Measurements from ENCODE around the gene SRD5A2.

Gene SRD5A2

DNA sequence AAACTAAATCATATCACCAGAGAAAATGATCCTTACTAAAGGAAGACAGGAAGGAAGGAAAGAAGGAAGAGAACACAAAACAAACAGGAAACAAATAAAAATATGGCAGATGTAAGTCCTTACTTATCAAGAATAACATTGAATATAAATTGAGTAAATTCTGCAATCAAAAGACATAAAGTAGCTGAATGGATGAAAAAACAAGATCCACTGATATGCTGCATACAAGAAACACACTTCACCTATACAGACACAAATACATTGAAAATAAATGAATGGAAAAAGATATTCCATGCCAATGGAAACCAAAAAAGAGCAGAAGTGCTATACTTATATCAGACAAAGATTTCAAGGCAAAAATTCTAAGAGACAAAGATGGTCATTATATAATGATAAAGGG is 18.0 kb upstream of the SRD5A2 start:
- TF ChIP-seq ZNF155 (tag by site-specific recombination; IDR thresholded peaks at IDR 0.05) (no peak), IKZF3 (tag by site-specific recombination; IDR thresholded peaks at IDR 0.05) (no peak), ZNF629 (tag by site-specific recombination; IDR thresholded peaks at IDR 0.05) (no peak), OVOL3 (tag by site-specific recombination; IDR thresholded peaks at IDR 0.05) (no peak), ZNF223 (tag by site-specific recombination; IDR thresholded peaks at IDR 0.05) (no peak), ZNF76 (tag by site-specific recombination; IDR thresholded peaks at IDR 0.05; ENCODE audit: borderline replicate concordance, low read depth) (no peak), SETDB1 (IDR thresholded peaks at IDR 0.05; ENCODE audit: insufficient read length, low read length) (peak; percentile 92), ZBTB1 (tag by site-specific recombination; IDR thresholded peaks at IDR 0.05) (no peak), TRIM28 (IDR thresholded peaks at IDR 0.05; ENCODE audit: borderline replicate concordance, low read length) (0 out of 2 replicates have a peak, but pooled peaks have one; percentile 32)
- TF ChIP-seq, protein P1, sequence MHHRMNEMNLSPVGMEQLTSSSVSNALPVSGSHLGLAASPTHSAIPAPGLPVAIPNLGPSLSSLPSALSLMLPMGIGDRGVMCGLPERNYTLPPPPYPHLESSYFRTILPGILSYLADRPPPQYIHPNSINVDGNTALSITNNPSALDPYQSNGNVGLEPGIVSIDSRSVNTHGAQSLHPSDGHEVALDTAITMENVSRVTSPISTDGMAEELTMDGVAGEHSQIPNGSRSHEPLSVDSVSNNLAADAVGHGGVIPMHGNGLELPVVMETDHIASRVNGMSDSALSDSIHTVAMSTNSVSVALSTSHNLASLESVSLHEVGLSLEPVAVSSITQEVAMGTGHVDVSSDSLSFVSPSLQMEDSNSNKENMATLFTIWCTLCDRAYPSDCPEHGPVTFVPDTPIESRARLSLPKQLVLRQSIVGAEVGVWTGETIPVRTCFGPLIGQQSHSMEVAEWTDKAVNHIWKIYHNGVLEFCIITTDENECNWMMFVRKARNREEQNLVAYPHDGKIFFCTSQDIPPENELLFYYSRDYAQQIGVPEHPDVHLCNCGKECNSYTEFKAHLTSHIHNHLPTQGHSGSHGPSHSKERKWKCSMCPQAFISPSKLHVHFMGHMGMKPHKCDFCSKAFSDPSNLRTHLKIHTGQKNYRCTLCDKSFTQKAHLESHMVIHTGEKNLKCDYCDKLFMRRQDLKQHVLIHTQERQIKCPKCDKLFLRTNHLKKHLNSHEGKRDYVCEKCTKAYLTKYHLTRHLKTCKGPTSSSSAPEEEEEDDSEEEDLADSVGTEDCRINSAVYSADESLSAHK (tag by site-specific recombination; IDR thresholded peaks at IDR 0.05), result no peak
- Histone ChIP-seq H3K27ac (ENCODE audit: extremely low read depth, low read depth, low read length) (no peak overlapping the region), H3K4me3 (ENCODE audit: low read depth, low read length) (no peak overlapping the region), H3K4me1 (ENCODE audit: control insufficient read depth, insufficient read depth, low read length) (no peaks in the 10 kb centered on the region), H3K9me3 (ENCODE audit: control insufficient read depth, insufficient read depth, low read depth, low read length) (no peaks in the 10 kb centered on the region), H3K36me3 (ENCODE audit: control insufficient read depth in 2 of 2, insufficient read depth in 1 of 2, low read length in 2 of 2) (no peaks in the 10 kb centered on the region)
- ChIA-PET CTCF (no interaction called here), POLR2A (no interaction called here)

DNA sequence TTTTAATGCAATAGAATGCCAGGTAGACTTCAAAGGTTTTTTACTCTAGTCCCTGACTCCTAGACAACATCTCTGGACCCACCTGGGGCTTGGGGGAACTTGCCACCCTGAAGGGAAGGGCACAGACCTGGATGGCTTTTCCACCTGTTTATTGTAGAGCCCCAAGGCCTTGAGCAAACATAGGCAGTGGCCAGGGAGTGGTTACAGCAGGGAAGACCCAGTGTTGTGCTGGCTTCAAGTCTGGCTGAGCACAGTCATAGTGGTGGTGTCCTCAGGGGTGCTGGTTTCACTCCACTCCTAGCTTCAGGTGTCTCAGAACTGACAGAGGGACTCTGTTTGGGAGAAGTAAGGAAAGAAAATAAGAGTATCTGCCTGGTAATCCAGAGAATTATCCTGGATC is 5.5 kb upstream of the SRD5A2 start:
- H3K27ac ChIP-seq (ENCODE audit: extremely low read depth, low read depth, low read length), result no peak overlapping the region
- ChIA-PET POLR2A (no interaction called here), CTCF (interaction anchor here (0.5 kb wide), 1 partner anchor 194 kb away, joined by 3 read pairs; no protein-coding TSS in a partner anchor)
- no peaks in the 10 kb centered on the region for H3K9me3 ChIP-seq (ENCODE audit: control insufficient read depth, insufficient read depth, low read depth, low read length)
- H3K4me1 ChIP-seq (ENCODE audit: control insufficient read depth, insufficient read depth, low read length), result no peaks in the 10 kb centered on the region
- TF ChIP-seq, protein P2, sequence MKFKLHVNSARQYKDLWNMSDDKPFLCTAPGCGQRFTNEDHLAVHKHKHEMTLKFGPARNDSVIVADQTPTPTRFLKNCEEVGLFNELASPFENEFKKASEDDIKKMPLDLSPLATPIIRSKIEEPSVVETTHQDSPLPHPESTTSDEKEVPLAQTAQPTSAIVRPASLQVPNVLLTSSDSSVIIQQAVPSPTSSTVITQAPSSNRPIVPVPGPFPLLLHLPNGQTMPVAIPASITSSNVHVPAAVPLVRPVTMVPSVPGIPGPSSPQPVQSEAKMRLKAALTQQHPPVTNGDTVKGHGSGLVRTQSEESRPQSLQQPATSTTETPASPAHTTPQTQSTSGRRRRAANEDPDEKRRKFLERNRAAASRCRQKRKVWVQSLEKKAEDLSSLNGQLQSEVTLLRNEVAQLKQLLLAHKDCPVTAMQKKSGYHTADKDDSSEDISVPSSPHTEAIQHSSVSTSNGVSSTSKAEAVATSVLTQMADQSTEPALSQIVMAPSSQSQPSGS (tag by site-specific recombination; IDR thresholded peaks at IDR 0.05; ENCODE audit: low read depth), result no peak
- TF ChIP-seq ZNF529 (tag by site-specific recombination; IDR thresholded peaks at IDR 0.05; ENCODE audit: insufficient replicate concordance), result no peak
- no peak for TF ChIP-seq ZNF202 (tag by site-specific recombination; IDR thresholded peaks at IDR 0.05; ENCODE audit: borderline replicate concordance)
- TF ChIP-seq ZSCAN23 (tag by site-specific recombination; IDR thresholded peaks at IDR 0.05), result no peak
- no peak for TF ChIP-seq ZNF473 (tag by site-specific recombination; IDR thresholded peaks at IDR 0.05)
- no peak for TF ChIP-seq HOXA7 (CRISPR knock-in tag; IDR thresholded peaks at IDR 0.05; ENCODE audit: borderline replicate concordance)
- no peak for TF ChIP-seq ZNF391 (tag by site-specific recombination; IDR thresholded peaks at IDR 0.05; ENCODE audit: borderline replicate concordance, low read depth)
- TF ChIP-seq, protein P3, sequence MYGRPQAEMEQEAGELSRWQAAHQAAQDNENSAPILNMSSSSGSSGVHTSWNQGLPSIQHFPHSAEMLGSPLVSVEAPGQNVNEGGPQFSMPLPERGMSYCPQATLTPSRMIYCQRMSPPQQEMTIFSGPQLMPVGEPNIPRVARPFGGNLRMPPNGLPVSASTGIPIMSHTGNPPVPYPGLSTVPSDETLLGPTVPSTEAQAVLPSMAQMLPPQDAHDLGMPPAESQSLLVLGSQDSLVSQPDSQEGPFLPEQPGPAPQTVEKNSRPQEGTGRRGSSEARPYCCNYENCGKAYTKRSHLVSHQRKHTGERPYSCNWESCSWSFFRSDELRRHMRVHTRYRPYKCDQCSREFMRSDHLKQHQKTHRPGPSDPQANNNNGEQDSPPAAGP (tag by site-specific recombination; IDR thresholded peaks at IDR 0.05), result no peak
- no peak for TF ChIP-seq SETDB1 (IDR thresholded peaks at IDR 0.05; ENCODE audit: insufficient read length, low read length)
- TF ChIP-seq ZSCAN16 (tag by site-specific recombination; IDR thresholded peaks at IDR 0.05), result no peak
- TF ChIP-seq SP3 (tag by site-specific recombination; IDR thresholded peaks at IDR 0.05), result no peak
- no peak for TF ChIP-seq SCRT1 (tag by site-specific recombination; IDR thresholded peaks at IDR 0.05; ENCODE audit: borderline replicate concordance)
- TF ChIP-seq ZEB2 (tag by site-specific recombination; IDR thresholded peaks at IDR 0.05), result no peak
- TF ChIP-seq BCL11A (tag by site-specific recombination; IDR thresholded peaks at IDR 0.05; ENCODE audit: low read depth), result no peak
- TF ChIP-seq ZNF19 (tag by site-specific recombination; IDR thresholded peaks at IDR 0.05; ENCODE audit: low read depth), result no peak
- H3K4me3 ChIP-seq (ENCODE audit: low read depth, low read length), result no peak overlapping the region
- H3K36me3 ChIP-seq (ENCODE audit: control insufficient read depth in 2 of 2, insufficient read depth in 1 of 2, low read length in 2 of 2), result no peaks in the 10 kb centered on the region

Measured in HEK293 (cell line).